Brain microvascular endothelial cell (primary cell): ENCODE results near the gene TXN.
"Not testable (repeated sequence)": the region's sequence is repeated elsewhere in the genome, so short reads cannot be mapped to it uniquely, and the experiment has no call there.

Source experiments
- DNase-seq: peaks from one replicate; pipeline ENCODE4 v3.0.0-alpha.2; 2020
- H3K27ac ChIP-seq: fragments of 250-450 bp; sonication (Bioruptor Pico); 2 replicates; pipeline ENCODE4 v1.5.1; 2020; ENCODE audit warnings: mild to moderate bottlenecking, moderate library complexity
- H3K27me3 ChIP-seq: fragments of 250-450 bp; sonication (Bioruptor Pico); replicated peaks from 2 replicates; pipeline ENCODE4 v1.5.1; 2020; ENCODE audit warnings: mild to moderate bottlenecking
- H3K36me3 ChIP-seq: fragments of 250-450 bp; sonication (Bioruptor Pico); replicated peaks from 2 replicates; pipeline ENCODE4 v1.5.1; 2020; ENCODE audit warnings: mild to moderate bottlenecking
- H3K4me3 ChIP-seq: 2 replicates; pipeline ENCODE4 v1.5.1; 2011; ENCODE audit warnings: low read depth, mild to moderate bottlenecking, control low read depth, low read length, moderate library complexity
- in situ Hi-C: cut with HindIII; loops from 2 replicates; pipeline ENCODE4 v1.10.0; 2017; ENCODE audit warnings: low sequenced_read_pairs, low pct_ligation_motif_present
- TF ChIP-seq, protein P1 (sequence below): IDR thresholded peaks from 2 replicates; pipeline ENCODE4 v1.5.1; 2011; ENCODE audit warnings: low read depth, mild to moderate bottlenecking, moderate library complexity, low read length, control low read depth, inconsistent platforms; ENCODE audit errors: missing control alignments

Gene TXN

GRCh38 chr9:110214090-110214489, 42.2 kb downstream of the TXN start:
- in situ Hi-C loops = no loop called here

DNA sequence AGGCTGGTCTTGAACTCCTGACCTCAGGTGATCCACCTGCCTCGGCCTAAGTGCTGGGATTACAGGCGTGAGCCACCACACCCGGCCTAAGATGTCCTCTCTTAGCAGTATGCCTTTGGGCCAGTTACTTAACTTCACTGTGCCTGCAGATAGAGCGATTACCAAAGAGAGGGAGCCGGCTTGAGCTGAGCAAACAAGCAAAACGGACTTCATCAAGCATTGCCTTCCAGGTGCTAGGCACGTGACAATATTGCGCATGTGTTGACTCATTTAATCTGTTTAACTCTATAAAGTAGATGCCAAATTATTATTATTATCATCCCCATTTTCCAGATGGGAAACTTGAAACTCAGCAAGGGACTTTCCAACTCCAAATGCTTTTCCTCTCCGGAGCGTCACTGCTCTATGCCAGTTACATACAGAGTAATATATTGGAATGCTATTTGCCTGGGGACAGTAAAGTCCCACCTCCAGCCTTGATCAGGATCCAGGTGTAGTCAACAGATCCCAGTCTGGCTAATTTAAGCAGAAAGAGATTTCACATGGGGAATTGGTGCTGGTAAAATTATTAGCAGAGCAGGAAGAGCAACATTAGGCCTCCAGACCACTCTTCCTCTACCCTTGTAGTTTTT, 42.8 kb downstream of the TXN start:
- Histone ChIP-seq H3K4me3 (no peak overlapping the region), H3K27ac (no peak overlapping the region), H3K36me3 (no peaks in the 10 kb centered on the region), H3K27me3 (no peaks in the 10 kb centered on the region)
- in situ Hi-C loops = no loop called here
- TF ChIP-seq, protein P1, sequence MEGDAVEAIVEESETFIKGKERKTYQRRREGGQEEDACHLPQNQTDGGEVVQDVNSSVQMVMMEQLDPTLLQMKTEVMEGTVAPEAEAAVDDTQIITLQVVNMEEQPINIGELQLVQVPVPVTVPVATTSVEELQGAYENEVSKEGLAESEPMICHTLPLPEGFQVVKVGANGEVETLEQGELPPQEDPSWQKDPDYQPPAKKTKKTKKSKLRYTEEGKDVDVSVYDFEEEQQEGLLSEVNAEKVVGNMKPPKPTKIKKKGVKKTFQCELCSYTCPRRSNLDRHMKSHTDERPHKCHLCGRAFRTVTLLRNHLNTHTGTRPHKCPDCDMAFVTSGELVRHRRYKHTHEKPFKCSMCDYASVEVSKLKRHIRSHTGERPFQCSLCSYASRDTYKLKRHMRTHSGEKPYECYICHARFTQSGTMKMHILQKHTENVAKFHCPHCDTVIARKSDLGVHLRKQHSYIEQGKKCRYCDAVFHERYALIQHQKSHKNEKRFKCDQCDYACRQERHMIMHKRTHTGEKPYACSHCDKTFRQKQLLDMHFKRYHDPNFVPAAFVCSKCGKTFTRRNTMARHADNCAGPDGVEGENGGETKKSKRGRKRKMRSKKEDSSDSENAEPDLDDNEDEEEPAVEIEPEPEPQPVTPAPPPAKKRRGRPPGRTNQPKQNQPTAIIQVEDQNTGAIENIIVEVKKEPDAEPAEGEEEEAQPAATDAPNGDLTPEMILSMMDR = no peak
- DNase-seq = no peak

More at GRCh38 chr9:110214090-110214489, 42.2 kb downstream of the TXN start:
- Histone ChIP-seq H3K36me3 (no peaks in the 10 kb centered on the region), H3K4me3 (no peak overlapping the region), H3K27me3 (no peaks in the 10 kb centered on the region), H3K27ac (no peak overlapping the region)
- DNase-seq = no peak
- TF ChIP-seq, protein P1 = no peak

DNA sequence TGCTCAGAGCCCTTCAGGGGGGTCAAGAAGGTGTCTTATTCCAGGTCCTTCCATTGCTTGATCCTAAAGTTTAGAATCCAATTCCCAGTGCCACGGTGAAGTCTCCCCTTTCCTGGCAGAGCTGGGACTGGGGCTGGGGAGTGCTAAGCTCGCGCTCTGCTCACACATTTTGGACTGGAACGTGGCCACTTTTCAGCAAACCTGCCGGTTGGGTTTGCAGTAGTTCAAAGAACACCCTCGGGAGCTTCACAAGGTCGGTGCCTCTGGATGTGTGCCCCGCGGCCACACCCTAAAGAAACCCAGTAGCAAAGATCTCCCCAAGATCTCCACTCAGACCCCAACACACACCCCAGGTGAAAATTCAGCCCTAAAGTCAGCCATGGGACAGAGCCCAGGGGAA, 48.3 kb downstream of the TXN start, which contains the start of gene C9orf152:
TSS of gene C9orf152 (minus strand) at position 129 of the 400 bp plus-strand sequence. CDS start 580 bp downstream, outside the sequence.
- in situ Hi-C loops = no loop called here
- TF ChIP-seq, protein P1 = no peak
- H3K27me3 ChIP-seq = peaks cover 9% of the 10 kb centered on the region
- no peak for DNase-seq
- no peaks in the 10 kb centered on the region for H3K36me3 ChIP-seq
- H3K27ac ChIP-seq = no peak within 1 kb of the TSS
- H3K4me3 ChIP-seq = no peak within 1 kb of the TSS

- in situ Hi-C loops = no loop called here
Measured at GRCh38 chr9:110207071-110207641, 49.2 kb downstream of the TXN start.

DNA sequence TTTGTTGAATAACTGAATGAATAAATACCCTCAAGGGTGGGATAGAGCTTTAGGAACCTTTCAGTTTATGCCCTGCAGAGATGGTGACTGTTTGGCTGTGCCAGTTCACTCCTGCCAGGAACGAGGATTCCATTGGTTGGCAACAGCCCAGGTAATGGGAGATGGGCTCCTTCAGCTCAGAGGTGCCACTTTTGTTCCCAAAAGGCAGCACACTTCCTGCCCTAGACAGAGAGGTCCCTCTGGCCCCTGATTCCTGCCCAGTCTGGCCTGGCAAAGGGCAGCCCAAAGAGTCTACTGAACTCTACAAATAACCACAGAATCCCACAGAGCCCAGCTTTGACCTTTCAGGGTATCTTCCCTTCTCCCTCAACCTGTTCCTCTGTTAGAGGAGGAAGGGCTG, 49.9 kb downstream of the TXN start:
- in situ Hi-C loops = no loop called here
- H3K36me3 ChIP-seq = no peaks in the 10 kb centered on the region
- TF ChIP-seq, protein P1 = no peak
- DNase-seq = no peak
- H3K27me3 ChIP-seq = peaks cover 9% of the 10 kb centered on the region
- H3K27ac ChIP-seq = no peak overlapping the region
- H3K4me3 ChIP-seq = no peak overlapping the region

More at GRCh38 chr9:110207071-110207641, 49.2 kb downstream of the TXN start:
- TF ChIP-seq, protein P1 = no peak
- peaks cover 9% of the 10 kb centered on the region for H3K27me3 ChIP-seq
- H3K36me3 ChIP-seq = no peaks in the 10 kb centered on the region
- H3K27ac ChIP-seq = no peak overlapping the region
- no peak overlapping the region for H3K4me3 ChIP-seq
- no peak for DNase-seq

DNA sequence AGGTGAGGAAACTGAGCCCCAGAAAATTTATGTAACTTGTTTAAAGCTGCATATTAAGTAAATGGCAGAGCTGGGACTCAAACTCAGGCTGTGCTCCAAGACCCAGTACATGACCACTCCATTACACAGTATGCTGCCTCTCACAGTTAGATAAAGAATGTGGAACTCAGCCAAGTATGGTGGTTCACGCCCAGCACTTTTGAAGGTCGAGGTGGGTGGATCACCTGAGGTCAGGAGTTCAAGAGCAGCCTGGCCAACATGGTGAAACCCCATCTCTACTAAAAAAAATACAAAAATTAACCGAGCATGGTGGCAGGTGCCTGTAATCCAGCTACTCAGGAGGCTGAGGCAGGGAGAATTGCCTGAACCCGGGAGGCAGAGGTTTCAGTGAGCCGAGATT, 50.7 kb downstream of the TXN start:
- H3K27me3 ChIP-seq, DNase-seq, in situ Hi-C loops, H3K36me3 ChIP-seq, H3K4me3 ChIP-seq, H3K27ac ChIP-seq: not testable (repeated sequence)
